ENCODE results near the gene ESYT2.

DNA sequence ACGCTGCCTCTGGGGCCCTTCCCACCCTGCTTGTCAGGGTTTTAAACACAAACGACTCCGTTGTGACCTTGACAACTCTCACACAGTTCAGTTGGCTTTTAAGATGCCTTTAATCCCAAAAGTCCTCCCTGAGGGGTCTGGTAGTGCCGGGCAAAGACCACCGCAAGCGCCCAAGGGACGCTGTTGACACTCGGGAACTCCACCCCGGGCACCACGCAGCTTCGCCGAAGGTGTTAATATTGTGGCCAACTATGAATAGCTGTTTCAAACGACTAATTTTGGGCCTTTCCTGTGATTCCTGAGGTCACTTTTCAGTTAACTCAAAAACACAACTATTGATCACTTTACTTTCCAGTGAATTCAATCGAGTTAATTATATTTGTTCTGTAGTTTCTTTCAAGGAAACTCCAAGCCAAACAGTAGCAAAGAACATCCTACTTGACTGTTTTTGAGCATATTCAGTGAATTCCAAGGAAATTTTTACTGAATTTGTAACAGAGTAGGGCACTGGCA is 958 bp upstream of the ESYT2 start:
- no peak for TF ChIP-seq CTCF (IDR thresholded peaks at IDR 0.05; ENCODE audit: low read depth, low read length, missing input control)
- TF ChIP-seq, protein P1, sequence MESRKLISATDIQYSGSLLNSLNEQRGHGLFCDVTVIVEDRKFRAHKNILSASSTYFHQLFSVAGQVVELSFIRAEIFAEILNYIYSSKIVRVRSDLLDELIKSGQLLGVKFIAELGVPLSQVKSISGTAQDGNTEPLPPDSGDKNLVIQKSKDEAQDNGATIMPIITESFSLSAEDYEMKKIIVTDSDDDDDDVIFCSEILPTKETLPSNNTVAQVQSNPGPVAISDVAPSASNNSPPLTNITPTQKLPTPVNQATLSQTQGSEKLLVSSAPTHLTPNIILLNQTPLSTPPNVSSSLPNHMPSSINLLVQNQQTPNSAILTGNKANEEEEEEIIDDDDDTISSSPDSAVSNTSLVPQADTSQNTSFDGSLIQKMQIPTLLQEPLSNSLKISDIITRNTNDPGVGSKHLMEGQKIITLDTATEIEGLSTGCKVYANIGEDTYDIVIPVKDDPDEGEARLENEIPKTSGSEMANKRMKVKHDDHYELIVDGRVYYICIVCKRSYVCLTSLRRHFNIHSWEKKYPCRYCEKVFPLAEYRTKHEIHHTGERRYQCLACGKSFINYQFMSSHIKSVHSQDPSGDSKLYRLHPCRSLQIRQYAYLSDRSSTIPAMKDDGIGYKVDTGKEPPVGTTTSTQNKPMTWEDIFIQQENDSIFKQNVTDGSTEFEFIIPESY (IDR thresholded peaks at IDR 0.05), result no peak
